Measurements from ENCODE around the gene ZNF423.

Gene ZNF423

DNA sequence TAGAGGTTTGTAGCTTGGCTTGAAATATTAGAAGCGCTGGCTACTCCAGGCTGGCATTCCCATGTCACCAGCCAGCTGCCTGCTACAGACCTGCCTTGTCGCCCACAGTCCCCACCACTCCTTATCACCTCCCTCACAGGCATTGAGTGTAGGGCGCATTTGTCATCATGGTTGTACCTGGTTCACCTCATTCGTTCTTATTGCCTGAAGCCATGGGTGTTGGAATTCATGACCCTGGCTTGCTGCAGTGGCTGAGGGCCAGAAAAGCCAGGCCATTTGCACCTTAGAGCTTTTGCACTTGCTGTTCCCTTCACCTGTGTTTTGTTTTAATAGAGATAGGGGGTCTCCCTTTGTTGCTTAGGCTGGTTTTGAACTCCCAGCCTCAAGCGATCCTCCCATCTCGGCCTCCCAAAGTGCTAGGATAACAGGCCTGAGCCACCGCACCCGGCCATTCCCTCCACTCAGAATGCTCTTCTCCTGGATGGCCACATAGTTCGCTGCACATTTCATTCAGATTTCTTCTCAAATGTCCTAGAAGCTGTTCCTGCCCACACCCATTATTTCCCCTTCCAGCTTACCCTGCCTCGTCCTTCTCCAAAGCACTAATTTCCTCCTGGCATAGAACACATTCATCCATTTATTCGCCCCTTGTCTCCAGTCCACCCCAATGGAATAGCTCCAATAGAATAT, 384.7 kb downstream of the ZNF423 start:
- Histone ChIP-seq H3K4me3 (ENCODE audit: insufficient read depth in 1 of 2, low read depth in 1 of 2, low read length in 2 of 2) (no peak overlapping the region), H2BK5ac (ENCODE audit: low read depth, low read length, poor library complexity, severe bottlenecking) (no peak overlapping the region), H3K18ac (ENCODE audit: low read depth in 1 of 2, low read length in 2 of 2) (no peak overlapping the region), H3K4me1 (ENCODE audit: control insufficient read depth, insufficient read depth, low read depth, low read length) (no peaks in the 10 kb centered on the region), H4K91ac (ENCODE audit: low read length) (no peak overlapping the region), H3K4me2 (ENCODE audit: low read length, poor library complexity, severe bottlenecking) (no peak overlapping the region), H3K14ac (ENCODE audit: low read length in 2 of 2) (no peak overlapping the region), H3K9ac (ENCODE audit: low read length) (no peak overlapping the region), H3K27ac (ENCODE audit: low read length, poor library complexity, severe bottlenecking) (no peak overlapping the region), H3K27me3 (ENCODE audit: control insufficient read depth in 1 of 2, insufficient read depth in 1 of 2, low read length in 2 of 2) (peaks cover 26 to 45% of the 10 kb centered on the region in 2 experiments), H2BK15ac (ENCODE audit: low read depth, poor library complexity, severe bottlenecking) (peak overlapping the region; percentile 37), H3K36me3 (ENCODE audit: control insufficient read depth in 1 of 2, insufficient read depth in 2 of 2, low read depth in 1 of 2, low read length in 2 of 2) (no peaks in the 10 kb centered on the region), H3K23ac (ENCODE audit: low read length in 2 of 2) (no peak overlapping the region), H3K9me3 (ENCODE audit: control insufficient read depth, low read length) (no peaks in the 10 kb centered on the region), H2AFZ (ENCODE audit: low read depth, low read length) (no peak overlapping the region), H4K8ac (ENCODE audit: low read length) (no peak overlapping the region), H3K4ac (ENCODE audit: low read depth in 1 of 2, low read length in 2 of 2) (no peak overlapping the region), H3K79me1 (replicated peaks; ENCODE audit: low read length, poor library complexity, severe bottlenecking) (no peaks in the 10 kb centered on the region), H2BK12ac (ENCODE audit: low read length in 2 of 2) (no peak overlapping the region), H2BK120ac (ENCODE audit: low read depth, low read length) (no peak overlapping the region), H2AK5ac (ENCODE audit: low read length, severe bottlenecking) (no peak overlapping the region)
- WGBS, result 79% methylated on average over 11 of the region's 11 CpGs
- no peak for DNase-seq

DNA sequence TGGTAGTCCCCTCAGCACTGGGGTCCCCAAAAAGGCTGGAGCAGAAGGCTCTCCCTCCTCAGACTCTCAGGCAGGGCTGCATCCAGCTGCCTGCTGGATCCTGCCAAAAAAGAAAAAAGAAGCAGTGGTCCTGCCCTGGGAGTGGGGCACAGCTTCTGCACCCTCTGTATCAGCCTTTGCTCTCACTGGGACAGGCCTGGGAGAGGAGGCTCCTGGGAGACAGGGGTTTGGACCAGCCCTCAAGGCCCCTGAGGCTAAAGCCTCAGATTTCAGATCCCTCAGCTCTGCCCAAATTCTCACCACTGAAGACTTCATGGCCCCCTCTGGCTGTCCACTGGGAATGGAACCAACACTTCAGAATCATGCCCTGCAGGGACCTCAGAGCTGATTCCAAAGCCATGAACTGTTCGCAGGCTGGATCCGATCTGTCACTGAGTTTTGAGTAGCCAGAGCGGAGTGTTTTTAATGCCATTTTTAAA, 385.4 kb downstream of the ZNF423 start:
- Histone ChIP-seq H3K9ac (ENCODE audit: low read length) (no peak overlapping the region), H3K9me3 (ENCODE audit: control insufficient read depth, low read length) (no peaks in the 10 kb centered on the region)

DNA sequence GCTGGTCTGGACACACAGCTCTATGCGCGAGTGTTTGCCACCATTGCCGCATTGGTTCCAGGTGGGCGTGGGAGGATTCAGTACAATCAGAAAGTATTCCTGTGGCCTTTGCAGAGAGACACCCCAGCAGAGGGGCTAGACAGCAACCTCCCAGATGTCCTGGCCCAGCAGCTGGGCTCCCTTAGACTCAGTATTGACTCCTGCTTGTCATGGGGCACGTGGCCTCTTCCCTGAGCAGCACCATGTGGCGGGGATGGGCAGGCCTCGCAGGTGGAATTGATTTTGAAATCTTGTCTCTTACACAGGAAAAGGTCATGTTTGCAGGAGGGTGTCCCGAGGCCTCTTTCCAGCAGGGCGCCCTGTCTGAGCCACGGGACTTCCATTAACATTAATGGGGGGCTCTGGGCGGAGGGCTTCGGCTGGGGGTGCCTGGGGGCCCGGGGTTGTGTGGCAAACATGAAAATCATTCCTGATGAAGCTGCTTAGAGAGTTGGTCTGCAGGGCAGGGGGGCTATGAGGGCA, 385.9 kb downstream of the ZNF423 start:
- no peak overlapping the region for H4K91ac ChIP-seq (ENCODE audit: low read length)
- H3K23ac ChIP-seq (ENCODE audit: low read length in 2 of 2), result no peak overlapping the region

More for the DNA sequence above, 385.4 kb downstream of the ZNF423 start:
- no peak overlapping the region for H3K27ac ChIP-seq (ENCODE audit: low read length, poor library complexity, severe bottlenecking)
- H2AFZ ChIP-seq (ENCODE audit: low read depth, low read length), result no peak overlapping the region
- no peak overlapping the region for H3K4me3 ChIP-seq (ENCODE audit: insufficient read depth in 1 of 2, low read depth in 1 of 2, low read length in 2 of 2)
- no peaks in the 10 kb centered on the region for H3K4me1 ChIP-seq (ENCODE audit: control insufficient read depth, insufficient read depth, low read depth, low read length)
- no peak overlapping the region for H3K4me2 ChIP-seq (ENCODE audit: low read length, poor library complexity, severe bottlenecking)
- H3K36me3 ChIP-seq (ENCODE audit: control insufficient read depth in 1 of 2, insufficient read depth in 2 of 2, low read depth in 1 of 2, low read length in 2 of 2), result no peaks in the 10 kb centered on the region
- no peak overlapping the region for H3K4ac ChIP-seq (ENCODE audit: low read depth in 1 of 2, low read length in 2 of 2)
- no peak for DNase-seq
- no peak overlapping the region for H3K23ac ChIP-seq (ENCODE audit: low read length in 2 of 2)
- H3K14ac ChIP-seq (ENCODE audit: low read length in 2 of 2), result no peak overlapping the region
- no peak overlapping the region for H2BK12ac ChIP-seq (ENCODE audit: low read length in 2 of 2)
- 98% methylated on average over 3 of the region's 3 CpGs for WGBS
- no peaks in the 10 kb centered on the region for H3K79me1 ChIP-seq (replicated peaks; ENCODE audit: low read length, poor library complexity, severe bottlenecking)
- H3K27me3 ChIP-seq (ENCODE audit: control insufficient read depth in 1 of 2, insufficient read depth in 1 of 2, low read length in 2 of 2), result peaks cover 33 to 46% of the 10 kb centered on the region in 2 experiments
- no peak overlapping the region for H3K18ac ChIP-seq (ENCODE audit: low read depth in 1 of 2, low read length in 2 of 2)
- no peak overlapping the region for H4K91ac ChIP-seq (ENCODE audit: low read length)
- H2BK120ac ChIP-seq (ENCODE audit: low read depth, low read length), result no peak overlapping the region
- H2AK5ac ChIP-seq (ENCODE audit: low read length, severe bottlenecking), result no peak overlapping the region
- H2BK5ac ChIP-seq (ENCODE audit: low read depth, low read length, poor library complexity, severe bottlenecking), result no peak overlapping the region
- H2BK15ac ChIP-seq (ENCODE audit: low read depth, poor library complexity, severe bottlenecking), result no peak overlapping the region
- no peak overlapping the region for H4K8ac ChIP-seq (ENCODE audit: low read length)

DNA sequence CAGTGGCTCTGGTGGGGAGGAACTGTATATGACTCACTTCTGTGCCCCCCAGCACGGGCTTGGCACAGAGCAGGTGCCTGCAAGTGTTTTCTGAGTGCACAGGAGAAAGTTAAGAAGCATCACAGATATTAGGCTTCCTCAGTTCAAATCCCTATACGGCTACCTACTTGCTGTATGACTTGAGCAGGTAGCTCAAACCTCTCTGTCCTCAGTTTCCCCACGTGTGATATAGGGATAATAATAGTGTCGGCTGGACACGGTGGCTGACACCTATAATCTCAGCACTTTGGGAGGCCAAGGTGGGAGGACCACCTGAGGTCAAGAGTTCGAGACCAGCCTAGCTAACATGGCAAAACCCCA, 386.6 kb downstream of the ZNF423 start:
- Histone ChIP-seq H3K36me3 (ENCODE audit: control insufficient read depth in 1 of 2, insufficient read depth in 2 of 2, low read depth in 1 of 2, low read length in 2 of 2) (no peaks in the 10 kb centered on the region), H3K27me3 (ENCODE audit: control insufficient read depth in 1 of 2, insufficient read depth in 1 of 2, low read length in 2 of 2) (peaks cover 40 to 54% of the 10 kb centered on the region in 2 experiments), H3K14ac (ENCODE audit: low read length in 2 of 2) (no peak overlapping the region), H3K18ac (ENCODE audit: low read depth in 1 of 2, low read length in 2 of 2) (no peak overlapping the region), H4K8ac (ENCODE audit: low read length) (no peak overlapping the region), H3K9ac (ENCODE audit: low read length) (no peak overlapping the region), H2AFZ (ENCODE audit: low read depth, low read length) (no peak overlapping the region), H2BK120ac (ENCODE audit: low read depth, low read length) (no peak overlapping the region), H4K91ac (ENCODE audit: low read length) (no peak overlapping the region), H3K27ac (ENCODE audit: low read length, poor library complexity, severe bottlenecking) (no peak overlapping the region), H3K4me2 (ENCODE audit: low read length, poor library complexity, severe bottlenecking) (no peak overlapping the region), H3K23ac (ENCODE audit: low read length in 2 of 2) (no peak overlapping the region), H2BK5ac (ENCODE audit: low read depth, low read length, poor library complexity, severe bottlenecking) (no peak overlapping the region), H3K4ac (ENCODE audit: low read depth in 1 of 2, low read length in 2 of 2) (no peak overlapping the region), H3K4me1 (ENCODE audit: control insufficient read depth, insufficient read depth, low read depth, low read length) (peaks cover 2% of the 10 kb centered on the region), H3K79me1 (replicated peaks; ENCODE audit: low read length, poor library complexity, severe bottlenecking) (no peaks in the 10 kb centered on the region), H3K4me3 (ENCODE audit: insufficient read depth in 1 of 2, low read depth in 1 of 2, low read length in 2 of 2) (no peak overlapping the region), H2BK12ac (ENCODE audit: low read length in 2 of 2) (no peak overlapping the region), H2BK15ac (ENCODE audit: low read depth, poor library complexity, severe bottlenecking) (no peak overlapping the region), H3K9me3 (ENCODE audit: control insufficient read depth, low read length) (no peaks in the 10 kb centered on the region), H2AK5ac (ENCODE audit: low read length, severe bottlenecking) (no peak overlapping the region)
- 74% methylated on average over 6 of the region's 6 CpGs for WGBS
- DNase-seq, result no peak

More for the DNA sequence above, 385.9 kb downstream of the ZNF423 start:
- no peak overlapping the region for H4K8ac ChIP-seq (ENCODE audit: low read length)
- H3K36me3 ChIP-seq (ENCODE audit: control insufficient read depth in 1 of 2, insufficient read depth in 2 of 2, low read depth in 1 of 2, low read length in 2 of 2), result no peaks in the 10 kb centered on the region
- WGBS, result 85% methylated on average over 13 of the region's 13 CpGs
- H2AFZ ChIP-seq (ENCODE audit: low read depth, low read length), result no peak overlapping the region
- H3K9ac ChIP-seq (ENCODE audit: low read length), result no peak overlapping the region
- H2AK5ac ChIP-seq (ENCODE audit: low read length, severe bottlenecking), result no peak overlapping the region
- no peaks in the 10 kb centered on the region for H3K79me1 ChIP-seq (replicated peaks; ENCODE audit: low read length, poor library complexity, severe bottlenecking)
- peaks cover 34 to 47% of the 10 kb centered on the region in 2 experiments for H3K27me3 ChIP-seq (ENCODE audit: control insufficient read depth in 1 of 2, insufficient read depth in 1 of 2, low read length in 2 of 2)
- H2BK5ac ChIP-seq (ENCODE audit: low read depth, low read length, poor library complexity, severe bottlenecking), result no peak overlapping the region
- no peak overlapping the region for H3K4me2 ChIP-seq (ENCODE audit: low read length, poor library complexity, severe bottlenecking)
- H3K9me3 ChIP-seq (ENCODE audit: control insufficient read depth, low read length), result no peaks in the 10 kb centered on the region
- H3K4ac ChIP-seq (ENCODE audit: low read depth in 1 of 2, low read length in 2 of 2), result no peak overlapping the region
- H2BK12ac ChIP-seq (ENCODE audit: low read length in 2 of 2), result no peak overlapping the region
- no peak for DNase-seq
- H3K4me3 ChIP-seq (ENCODE audit: insufficient read depth in 1 of 2, low read depth in 1 of 2, low read length in 2 of 2), result no peak overlapping the region
- no peak overlapping the region for H3K14ac ChIP-seq (ENCODE audit: low read length in 2 of 2)
- no peak overlapping the region for H2BK15ac ChIP-seq (ENCODE audit: low read depth, poor library complexity, severe bottlenecking)
- no peak overlapping the region for H2BK120ac ChIP-seq (ENCODE audit: low read depth, low read length)
- peaks cover under 1% of the 10 kb centered on the region for H3K4me1 ChIP-seq (ENCODE audit: control insufficient read depth, insufficient read depth, low read depth, low read length)
- no peak overlapping the region for H3K27ac ChIP-seq (ENCODE audit: low read length, poor library complexity, severe bottlenecking)
- no peak overlapping the region for H3K18ac ChIP-seq (ENCODE audit: low read depth in 1 of 2, low read length in 2 of 2)

Data from mesenchymal stem cell (in vitro differentiated cells and primary cell).